Prostate gland (tissue), 2 donors: ENCODE data around the gene WRNIP1. TPM values are rescaled to one million over a fixed set of nuclear protein-coding genes. Genes with fewer than 3 reads are reported as not detected.

Source experiments
- DNase-seq: peaks from one replicate; pipeline ENCODE4 v3.0.0-alpha.2; 2019; ENCODE audit warnings: low spot score
- H3K27ac ChIP-seq, 2 donors: fragments of 200-600 bp; sonication (generic); 2 replicates each; pipeline ENCODE4 v1.5.1; 2017 to 2019
- H3K27me3 ChIP-seq: fragments of 200-600 bp; sonication (generic); replicated peaks from 2 replicates; pipeline ENCODE4 v1.5.1; 2019; ENCODE audit not compliant: insufficient read depth
- H3K36me3 ChIP-seq, 2 donors: fragments of 200-600 bp; sonication (generic); 1 replicate in 1 of 2; 2 replicates in 1 of 2; pipeline versions ENCODE4 v1.5.1 to v1.8.1; 2017 to 2019
- H3K4me1 ChIP-seq: fragments of 200-600 bp; sonication (generic); replicated peaks from 2 replicates; pipeline ENCODE4 v1.5.1; 2019
- H3K4me3 ChIP-seq, 2 donors: fragments of 200-600 bp; sonication (generic); 2 replicates each; pipeline ENCODE4 v1.5.1; 2017 to 2019
- H3K9me3 ChIP-seq: fragments of 200-600 bp; sonication (generic); 2 replicates; pipeline ENCODE4 v1.5.1; 2017
- CTCF ChIP-seq, 4 experiments: fragments of 200-600 bp in 2 of 4; fragments of 450-650 bp in 2 of 4; sonication (generic) in 2 of 4; IDR thresholded peaks; 1 replicate in 3 of 4; 2 replicates in 1 of 4; pipeline ENCODE4 v1.5.1; 2016 to 2019; ENCODE audit warnings: antibody characterized with exemption in 4 of 4, mild to moderate bottlenecking in 2 of 4, moderate library complexity in 2 of 4
- POLR2A ChIP-seq: fragments of 450-650 bp; IDR thresholded peaks from one replicate; pipeline ENCODE4 v1.6.1; 2016; ENCODE audit warnings: antibody characterized with exemption, mild to moderate bottlenecking
- POLR2AphosphoS5 ChIP-seq: sonication (generic); formaldehyde crosslinking; IDR thresholded peaks from one replicate; pipeline ENCODE4 v1.6.1; 2017; ENCODE audit warnings: antibody characterized with exemption
- WGBS: methylation state at CpG from one replicate; pipeline ENCODE4 v1.1.5; 2018; 5-methylcytosine and 5-hydroxymethylcytosine counted together
- intact Hi-C: fragments of 100-400 bp; cut with DNase I; formaldehyde crosslinking; loops from one replicate; pipeline ENCODE4 v1.14.2; 2022
- total RNA-seq, 2 donors: library from RNA; depleted of rRNA; stranded (reverse); fragments of >200 nt; gene quantifications; one replicate each; pipeline ENCODE4 v1.1.0, GENCODE V29; 2016

WRNIP1 gene
- total RNA-seq, 2 donors from 2014 or later = 89.6 to 90.0 TPM

- no peaks in the 10 kb centered on the region for H3K36me3 ChIP-seq
- TF ChIP-seq CTCF (IDR thresholded peaks at IDR 0.05) (no peak), POLR2AphosphoS5 (no peak), POLR2A (no peak)
- intact Hi-C loops = loop anchor here (5.0 kb wide), 1 partner anchor 138 kb away; no protein-coding TSS in a partner anchor
- H3K27ac ChIP-seq = no peak overlapping the region
- no peaks in the 10 kb centered on the region for H3K27me3 ChIP-seq
- H3K4me1 ChIP-seq = no peaks in the 10 kb centered on the region
- no peaks in the 10 kb centered on the region for H3K9me3 ChIP-seq
- WGBS = 91% methylated on average over 5 of the region's 5 CpGs
- no peak for DNase-seq
- no peak overlapping the region for H3K4me3 ChIP-seq
These were observed 29.1 kb downstream of the WRNIP1 start for GRCh38 chr6:2794171-2794730.

GRCh38 chr6:2795162-2795561, 30.0 kb downstream of the WRNIP1 start:
- no peak overlapping the region for H3K27ac ChIP-seq
- DNase-seq = no peak
- WGBS = 90% methylated on average over 2 of the region's 2 CpGs
- no peaks in the 10 kb centered on the region for H3K36me3 ChIP-seq
- TF ChIP-seq CTCF (IDR thresholded peaks at IDR 0.05) (no peak), POLR2A (no peak), POLR2AphosphoS5 (no peak)
- no peaks in the 10 kb centered on the region for H3K4me1 ChIP-seq
- H3K9me3 ChIP-seq = no peaks in the 10 kb centered on the region
- intact Hi-C loops = no loop called here
- H3K27me3 ChIP-seq = no peaks in the 10 kb centered on the region
- no peak overlapping the region for H3K4me3 ChIP-seq

- Histone ChIP-seq H3K27me3 (no peaks in the 10 kb centered on the region), H3K27ac (no peak overlapping the region), H3K4me3 (no peak overlapping the region), H3K9me3 (no peaks in the 10 kb centered on the region), H3K36me3 (no peaks in the 10 kb centered on the region), H3K4me1 (no peaks in the 10 kb centered on the region)
- TF ChIP-seq POLR2A = no peak
- no peak for TF ChIP-seq POLR2AphosphoS5
- TF ChIP-seq CTCF (IDR thresholded peaks at IDR 0.05) = no peak
- WGBS = 93% methylated on average over 16 of the region's 16 CpGs
- no peak for DNase-seq
- intact Hi-C loops = no loop called here
These were observed 30.8 kb downstream of the WRNIP1 start for GRCh38 chr6:2795956-2796355.

GRCh38 chr6:2796861-2797260, 31.7 kb downstream of the WRNIP1 start:
- WGBS = 69% methylated on average over 6 of the region's 6 CpGs
- TF ChIP-seq CTCF (IDR thresholded peaks at IDR 0.05) (no peak), POLR2AphosphoS5 (no peak), POLR2A (no peak)
- no peaks in the 10 kb centered on the region for H3K4me1 ChIP-seq
- H3K9me3 ChIP-seq = no peaks in the 10 kb centered on the region
- no peaks in the 10 kb centered on the region for H3K36me3 ChIP-seq
- intact Hi-C loops = no loop called here
- no peak overlapping the region for H3K4me3 ChIP-seq
- no peak for DNase-seq
- no peaks in the 10 kb centered on the region for H3K27me3 ChIP-seq
- no peak overlapping the region for H3K27ac ChIP-seq

GRCh38 chr6:2797564-2798031, 32.4 kb downstream of the WRNIP1 start:
- intact Hi-C loops = no loop called here
- Histone ChIP-seq H3K4me1 (no peaks in the 10 kb centered on the region), H3K9me3 (no peaks in the 10 kb centered on the region), H3K36me3 (no peaks in the 10 kb centered on the region), H3K27me3 (no peaks in the 10 kb centered on the region), H3K4me3 (no peak overlapping the region), H3K27ac (no peak overlapping the region)
- TF ChIP-seq CTCF (IDR thresholded peaks at IDR 0.05) (no peak), POLR2AphosphoS5 (peak; percentile 27)
- 45% methylated on average over 3 of the region's 3 CpGs for WGBS
- DNase-seq = no peak
